Measurements from ENCODE around the gene DYNAP.

Gene DYNAP

DNA sequence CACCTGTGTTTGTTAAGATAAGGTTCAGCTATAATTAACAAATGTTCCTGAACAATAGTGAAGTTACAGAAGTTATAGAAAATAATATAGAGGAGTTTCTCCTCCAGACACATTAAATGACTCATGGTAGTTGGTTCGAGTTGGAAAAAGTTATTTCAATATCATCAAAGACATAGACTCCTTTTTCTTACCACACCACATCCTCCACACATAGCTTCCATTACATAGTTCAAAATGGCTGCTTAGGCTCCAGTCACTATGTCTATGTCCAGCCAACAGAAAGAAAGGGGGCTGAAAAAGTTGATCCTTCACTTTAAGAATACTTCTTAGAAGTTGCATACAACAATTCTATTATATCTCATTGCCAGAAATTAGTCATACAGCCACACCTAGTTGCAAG, 50.7 kb downstream of the DYNAP start:
- DNase-seq: no peak

DNA sequence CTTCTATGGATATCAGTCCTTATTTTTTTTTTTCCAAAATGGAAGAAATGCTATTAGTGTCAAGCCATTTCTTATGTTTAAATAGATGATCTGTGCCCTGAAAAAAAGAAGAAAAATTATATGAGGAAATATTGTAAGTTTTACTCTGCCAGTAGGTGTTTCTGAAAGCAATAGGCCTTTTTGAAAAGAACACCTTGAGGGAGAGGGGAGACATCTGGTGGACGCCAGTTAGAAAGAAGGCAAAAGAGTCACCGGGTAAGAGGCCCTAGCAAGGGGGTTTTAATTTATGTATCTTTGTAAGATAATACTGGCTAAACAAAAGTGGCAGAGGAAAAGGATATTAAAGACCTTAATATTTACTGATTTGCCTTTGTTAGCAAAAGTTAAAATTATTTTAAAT, 56.1 kb downstream of the DYNAP start:
- no peak for DNase-seq
